WTC11 (cell line): ENCODE data around the gene HOXB1.

Source experiments
- ATF2 ChIP-seq: sonication (generic); formaldehyde crosslinking; IDR thresholded peaks from 2 replicates; pipeline ENCODE4 v1.8.1; 2022; ENCODE audit warnings: low read depth, missing genetic modification reagents, borderline replicate concordance
- CBFB ChIP-seq: sonication (generic); formaldehyde crosslinking; IDR thresholded peaks from 2 replicates; pipeline ENCODE4 v1.8.1; 2022; ENCODE audit warnings: mild to moderate bottlenecking, low read depth, missing genetic modification reagents
- CREB1 ChIP-seq: sonication (generic); formaldehyde crosslinking; IDR thresholded peaks from 2 replicates; pipeline ENCODE4 v1.8.0; 2023; ENCODE audit warnings: mild to moderate bottlenecking, missing genetic modification reagents
- CREM ChIP-seq: sonication (generic); formaldehyde crosslinking; IDR thresholded peaks from 2 replicates; pipeline ENCODE4 v1.8.1; 2022; ENCODE audit warnings: mild to moderate bottlenecking, missing genetic modification reagents, moderate library complexity
- CTCF ChIP-seq: fragments of 200-600 bp; IDR thresholded peaks from 2 replicates; pipeline ENCODE4 v1.8.0; 2022; ENCODE audit warnings: antibody characterized with exemption
- ETV6 ChIP-seq: sonication (generic); formaldehyde crosslinking; IDR thresholded peaks from 2 replicates; pipeline ENCODE4 v1.8.1; 2022; ENCODE audit warnings: mild to moderate bottlenecking, missing genetic modification reagents
- GABPB1 ChIP-seq: sonication (generic); formaldehyde crosslinking; IDR thresholded peaks from 2 replicates; pipeline ENCODE4 v1.8.1; 2023; ENCODE audit warnings: mild to moderate bottlenecking, missing genetic modification reagents
- IRF2 ChIP-seq: sonication (generic); formaldehyde crosslinking; IDR thresholded peaks from 2 replicates; pipeline ENCODE4 v1.8.0; 2022; ENCODE audit warnings: low read depth, missing genetic modification reagents, borderline replicate concordance
- RELA ChIP-seq: sonication (generic); formaldehyde crosslinking; IDR thresholded peaks from 2 replicates; pipeline ENCODE4 v1.8.1; 2022; ENCODE audit warnings: missing genetic modification reagents, mild to moderate bottlenecking, borderline replicate concordance
- RORB ChIP-seq: fragments of 250-450 bp; sonication (Bioruptor Pico); IDR thresholded peaks from 2 replicates; pipeline ENCODE4 v1.9.0; 2021; ENCODE audit warnings: mild to moderate bottlenecking
- SP1 ChIP-seq: sonication (generic); formaldehyde crosslinking; conservative IDR thresholded peaks from 2 replicates; pipeline ENCODE4 v1.8.1; 2022; ENCODE audit warnings: missing genetic modification reagents
- ZNF263 ChIP-seq: sonication (generic); formaldehyde crosslinking; IDR thresholded peaks from 2 replicates; pipeline ENCODE4 v1.8.1; 2022; ENCODE audit warnings: low read depth, mild to moderate bottlenecking, moderate library complexity, missing genetic modification reagents
- TF ChIP-seq, protein P1 (sequence below): sonication (generic); formaldehyde crosslinking; IDR thresholded peaks from 2 replicates; pipeline ENCODE4 v1.8.1; 2022; ENCODE audit warnings: mild to moderate bottlenecking, moderate library complexity, missing genetic modification reagents
- TF ChIP-seq, protein P2 (sequence below): sonication (generic); formaldehyde crosslinking; IDR thresholded peaks from 2 replicates; pipeline ENCODE4 v1.8.0; 2022; ENCODE audit warnings: mild to moderate bottlenecking, missing genetic modification reagents

GRCh38 chr17:48571826-48572417, 41.1 kb upstream of the HOXB1 start:
- TF ChIP-seq CBFB (no peak), CREB1 (CRISPR knock-in tag) (no peak), RORB (no peak), GABPB1 (no peak), CREM (no peak), CTCF (no peak), RELA (CRISPR knock-in tag) (no peak), ATF2 (CRISPR knock-in tag) (no peak), SP1 (no peak), ZNF263 (CRISPR knock-in tag) (no peak), ETV6 (CRISPR knock-in tag) (no peak), IRF2 (no peak)
- TF ChIP-seq, protein P1, sequence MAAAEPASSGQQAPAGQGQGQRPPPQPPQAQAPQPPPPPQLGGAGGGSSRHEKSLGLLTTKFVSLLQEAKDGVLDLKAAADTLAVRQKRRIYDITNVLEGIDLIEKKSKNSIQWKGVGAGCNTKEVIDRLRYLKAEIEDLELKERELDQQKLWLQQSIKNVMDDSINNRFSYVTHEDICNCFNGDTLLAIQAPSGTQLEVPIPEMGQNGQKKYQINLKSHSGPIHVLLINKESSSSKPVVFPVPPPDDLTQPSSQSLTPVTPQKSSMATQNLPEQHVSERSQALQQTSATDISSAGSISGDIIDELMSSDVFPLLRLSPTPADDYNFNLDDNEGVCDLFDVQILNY (CRISPR knock-in tag), result no peak
- TF ChIP-seq, protein P2, sequence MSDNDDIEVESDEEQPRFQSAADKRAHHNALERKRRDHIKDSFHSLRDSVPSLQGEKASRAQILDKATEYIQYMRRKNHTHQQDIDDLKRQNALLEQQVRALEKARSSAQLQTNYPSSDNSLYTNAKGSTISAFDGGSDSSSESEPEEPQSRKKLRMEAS (CRISPR knock-in tag), result no peak
